ENCODE data around the gene ETDB. TPM values are rescaled to one million over a fixed set of nuclear protein-coding genes. Genes with fewer than 3 reads are reported as not detected.

The ETDB gene
- total and polyA plus RNA-seq, 2 of the 4 experiments (the other 2 are of a cell fraction), result not detected

- Histone ChIP-seq H2BK20ac (ENCODE audit: low read depth, low read length) (no peak overlapping the region), H3K18ac (ENCODE audit: low read depth, low read length) (no peak overlapping the region), H3K79me1 (ENCODE audit: low read depth in 1 of 2, low read length in 2 of 2) (no peaks in the 10 kb centered on the region), H3K9me1 (ENCODE audit: insufficient read depth, low read length) (no peaks in the 10 kb centered on the region), H2BK5ac (ENCODE audit: low read depth, low read length, poor library complexity, severe bottlenecking) (no peak overlapping the region), H4K8ac (ENCODE audit: low read depth in 2 of 2, low read length in 2 of 2) (no peak overlapping the region), H3K23ac (ENCODE audit: low read depth, low read length) (no peak overlapping the region), H3K56ac (ENCODE audit: extremely low read depth, insufficient read depth, low read length) (no peak overlapping the region), H4K5ac (ENCODE audit: low read depth, low read length) (no peak overlapping the region), H3K9me3 (ENCODE audit: control insufficient read depth, insufficient read depth, low read length) (no peaks in the 10 kb centered on the region), H2AFZ (replicated peaks; ENCODE audit: low read length, poor library complexity) (no peak overlapping the region), H3K14ac (replicated peaks; ENCODE audit: low read depth, low read length) (no peak overlapping the region), H3K4me2 (ENCODE audit: low read depth, low read length) (no peak overlapping the region), H3K36me3 (ENCODE audit: control insufficient read depth, insufficient read depth, low read length) (no peaks in the 10 kb centered on the region), H2BK15ac (ENCODE audit: low read depth, low read length) (no peak overlapping the region), H3K27ac (ENCODE audit: insufficient read depth, low read length) (no peak overlapping the region), H3K4ac (ENCODE audit: low read depth, low read length) (no peak overlapping the region), H2AK5ac (ENCODE audit: low read depth, low read length) (no peak overlapping the region), H3K9ac (ENCODE audit: low read depth, low read length) (no peak overlapping the region), H3K27me3 (ENCODE audit: control insufficient read depth, insufficient read depth, low read length) (peaks cover 3% of the 10 kb centered on the region), H4K91ac (ENCODE audit: insufficient read depth, low read depth, low read length) (no peak overlapping the region), H3K4me1 (ENCODE audit: control insufficient read depth, insufficient read depth, low read length) (no peaks in the 10 kb centered on the region), H2AK9ac (replicated peaks; ENCODE audit: low read depth, low read length, poor library complexity) (no peak overlapping the region), H4K20me1 (ENCODE audit: insufficient read depth, low read length) (no peaks in the 10 kb centered on the region), H2BK120ac (ENCODE audit: low read depth, low read length) (no peak overlapping the region), H3K4me3 (ENCODE audit: insufficient read depth, low read depth, low read length) (no peak overlapping the region)
- ATAC-seq (ENCODE audit: low read depth) (no peak), DNase-seq (no peak)
- CTCF ChIA-PET, result no interaction called here
- TF ChIP-seq ELK1 (IDR thresholded peaks at IDR 0.05; ENCODE audit: borderline replicate concordance, low read depth, low read length) (no peak), CEBPB (IDR thresholded peaks at IDR 0.05; ENCODE audit: low read depth, low read length) (no peak), CHD1 (IDR thresholded peaks at IDR 0.05; ENCODE audit: low read depth, low read length) (no peak), RFX5 (IDR thresholded peaks at IDR 0.05; ENCODE audit: low read depth, low read length) (no peak), BHLHE40 (IDR thresholded peaks at IDR 0.05; ENCODE audit: low read depth, low read length) (no peak), RAD21 (IDR thresholded peaks at IDR 0.05; ENCODE audit: low read length) (no peak), MAFK (IDR thresholded peaks at IDR 0.05; ENCODE audit: low read depth, low read length) (no peak), RCOR1 (IDR thresholded peaks at IDR 0.05; ENCODE audit: insufficient replicate concordance, low read length) (no peak), FOS (IDR thresholded peaks at IDR 0.05; ENCODE audit: low read depth, low read length) (no peak), SMC3 (IDR thresholded peaks at IDR 0.05; ENCODE audit: low read depth, low read length) (no peak), NFE2L2 (IDR thresholded peaks at IDR 0.05; ENCODE audit: low read depth, low read length) (no peak), CTCF (conservative IDR thresholded peaks at IDR 0.05; ENCODE audit: low read depth, low read length) (no peak), MXI1 (IDR thresholded peaks at IDR 0.05; ENCODE audit: borderline replicate concordance, low read depth, low read length) (no peak)
- no TSS peak for BruUV-seq (replicated peaks)
- in situ Hi-C loops (cut with MboI; ENCODE audit: low sequenced_read_pairs), result no loop called here
- dilution Hi-C loops (cut with HindIII; ENCODE audit: low sequenced_read_pairs, unreplicated experiment), result no loop called here
- 67% methylated on average over 3 of the region's 10 CpGs; no CpG with 5 or more reads in 1 of the 2 experiments for WGBS, 2 experiments (ENCODE audit: extremely low coverage in 2 of 2, insufficient read length in 1 of 2)
- intact Hi-C loops (cut with micrococcal nuclease), result no loop called here
- POLR2A ChIA-PET (ENCODE audit: unreplicated experiment), result no interaction called here
Measured at GRCh38 chrX:135099493-135099783, 20.9 kb downstream of the ETDB start.

Data from IMR-90 (cell line).